DMS53 treated with DMSO at 0.1 percent for 48 hours (cell line): ENCODE results near the gene OR2G3.
A peak's percentile ranks its signal among the peaks of the same experiment; 100 is the strongest.

ENCODE experiments used
- DNase-seq: peaks from one replicate; lab custom pipeline; 2025; ENCODE audit not compliant: unreplicated experiment; lab: John Stamatoyannopoulos, UW

OR2G3 gene

DNA sequence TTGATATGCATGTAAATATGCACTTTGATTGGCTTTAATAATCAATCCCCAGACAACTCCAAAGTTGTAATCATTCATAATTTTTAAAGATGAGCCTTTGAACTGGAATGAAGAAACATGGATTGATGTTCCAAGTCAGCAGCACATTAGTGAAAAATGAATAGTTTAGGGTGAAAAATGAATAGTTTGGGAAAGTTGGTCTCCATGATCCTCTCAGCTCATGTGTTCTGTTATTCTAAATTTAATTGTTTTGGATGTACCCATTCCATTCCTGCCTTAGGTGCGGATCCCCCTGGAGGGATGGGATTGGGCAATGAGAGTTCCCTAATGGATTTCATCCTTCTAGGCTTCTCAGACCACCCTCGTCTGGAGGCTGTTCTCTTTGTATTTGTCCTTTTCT lies at the start of gene OR2G3:
OR2G3 (plus strand) TSS at position 301 of the 400 bp plus-strand sequence; CDS start at position 301, 0 bp downstream.
- DNase-seq: no peak

DNA sequence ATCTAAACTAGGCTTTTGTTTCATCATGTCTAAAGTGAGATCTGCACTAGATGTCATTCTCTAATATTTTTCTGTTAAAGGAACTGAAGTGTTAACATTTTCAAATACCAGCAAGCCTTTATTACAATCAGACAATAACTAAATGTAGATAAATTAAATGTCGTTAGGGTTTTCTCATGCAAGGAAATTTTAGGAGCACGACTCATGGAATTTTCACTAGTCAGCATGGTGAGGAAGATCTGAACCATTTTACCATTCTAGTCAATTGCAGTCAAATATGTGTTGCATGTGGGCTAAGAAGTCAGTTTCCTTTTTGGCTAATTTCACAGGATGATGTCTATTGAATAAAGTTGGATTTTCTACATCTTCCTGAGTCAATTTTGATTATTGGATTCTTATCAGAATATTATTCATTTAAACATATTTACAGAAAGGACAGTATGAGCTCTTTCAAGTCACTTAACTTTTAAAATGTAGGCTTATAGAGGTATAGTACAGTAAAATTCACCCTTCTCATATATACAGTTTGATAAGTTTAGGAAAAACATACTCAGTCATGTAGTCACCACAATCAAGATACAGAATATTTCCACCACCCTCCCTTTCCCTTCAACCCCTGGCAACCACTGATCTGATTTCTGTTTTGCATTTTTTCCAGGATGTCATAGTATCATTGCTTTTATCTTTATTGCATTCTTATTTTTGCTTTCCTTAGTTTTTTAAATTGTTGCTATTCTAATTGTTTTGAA lies 47.3 kb upstream of the OR2G3 start:
- no peak for DNase-seq

DNA sequence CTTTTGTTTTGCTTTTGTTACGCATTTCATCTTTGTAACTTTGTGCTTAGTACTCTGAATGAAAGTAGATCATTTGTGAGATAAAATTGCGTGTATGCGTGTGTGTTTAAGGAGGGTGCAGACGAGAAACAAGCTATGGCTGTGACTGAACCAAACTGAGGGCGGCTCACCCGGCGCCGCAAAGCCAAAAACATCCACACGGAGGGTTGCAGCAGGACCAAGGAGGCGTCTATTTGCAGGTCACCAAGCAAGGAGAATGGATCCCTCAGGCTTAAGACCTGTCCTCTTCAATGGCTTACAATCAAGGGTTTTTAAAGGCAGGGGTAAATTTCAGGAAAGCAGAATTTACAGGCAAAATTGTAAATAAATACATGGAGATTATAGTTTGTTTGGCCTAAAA lies 43.7 kb upstream of the OR2G3 start:
- DNase-seq: no peak

DNA sequence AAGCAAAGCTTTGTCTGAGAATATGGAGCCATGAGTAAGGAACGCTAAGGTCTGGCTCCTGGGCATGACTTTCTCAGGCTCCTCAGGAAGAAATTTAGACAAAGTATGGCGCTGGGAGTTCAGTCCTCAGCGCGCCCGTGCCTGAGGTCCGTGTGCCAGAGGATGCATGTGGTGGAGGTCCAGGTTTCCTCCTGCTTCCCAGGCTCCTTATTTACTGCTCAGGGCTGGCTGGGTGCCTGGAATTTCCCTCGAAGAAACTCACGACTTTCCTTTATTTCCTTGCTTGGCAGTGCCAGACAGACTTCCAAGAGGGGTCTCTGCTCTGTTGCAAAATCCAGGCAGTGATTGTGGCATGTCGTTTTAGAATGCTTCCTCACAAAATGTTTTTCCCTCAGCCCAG lies 43.2 kb upstream of the OR2G3 start:
- DNase-seq: no peak

DNA sequence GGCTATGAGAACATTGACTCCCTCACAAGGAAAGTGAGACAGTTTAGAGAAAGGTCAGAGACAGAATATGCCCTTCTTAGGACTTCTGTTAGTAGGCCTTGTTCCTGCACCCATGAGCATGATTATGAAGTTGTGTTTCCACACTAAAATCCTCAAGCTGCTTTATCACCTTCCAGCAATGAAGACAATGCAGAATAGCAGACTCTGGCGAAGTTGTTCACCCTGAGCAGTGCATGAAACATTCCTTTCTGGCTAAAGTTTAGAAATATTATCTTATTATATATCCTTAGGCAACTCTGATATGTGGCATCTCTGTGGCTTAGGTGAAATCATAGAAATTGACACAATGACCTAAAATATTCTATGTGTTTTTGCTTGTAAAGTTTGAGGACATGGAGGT lies 31.1 kb upstream of the OR2G3 start:
- no peak for DNase-seq

DNA sequence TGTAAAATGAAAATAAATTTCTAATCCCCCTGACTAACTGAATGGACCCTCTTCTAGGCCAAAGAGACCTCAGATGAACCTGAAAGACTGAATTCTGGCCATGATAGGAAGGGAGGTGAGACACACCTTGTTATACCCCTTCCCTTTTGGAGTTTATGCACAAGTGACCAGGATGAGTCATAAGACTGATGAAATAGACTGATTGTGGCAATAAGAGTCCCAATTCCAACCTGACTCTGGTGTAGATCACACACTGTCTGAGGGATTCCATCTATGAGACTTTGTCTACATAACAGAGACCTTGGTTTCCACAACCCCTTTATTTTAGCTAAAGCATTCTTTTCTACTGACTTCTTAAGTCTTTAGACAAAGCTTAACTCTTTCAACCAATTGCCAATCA lies 30.7 kb upstream of the OR2G3 start:
- DNase-seq: no peak

DNA sequence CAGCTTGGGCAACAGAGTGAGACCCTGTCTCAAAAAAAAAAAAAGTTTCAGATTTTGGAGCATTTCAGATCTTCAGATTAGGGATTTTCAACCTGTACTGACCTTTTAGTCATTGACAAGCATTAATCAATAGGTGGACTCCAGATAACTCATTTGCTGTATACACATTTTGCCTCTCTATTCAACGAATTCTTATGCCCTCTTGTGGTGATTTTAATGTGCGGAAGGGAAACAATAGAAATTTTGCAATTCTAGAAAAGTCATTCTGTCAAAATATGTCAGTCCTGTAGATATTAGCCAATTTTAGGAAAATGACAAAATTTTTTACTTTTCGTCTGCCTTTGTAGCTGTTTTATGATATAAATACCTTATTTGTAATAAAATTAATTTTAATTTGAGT lies 28.9 kb upstream of the OR2G3 start:
- DNase-seq: peak; percentile 10

DNA sequence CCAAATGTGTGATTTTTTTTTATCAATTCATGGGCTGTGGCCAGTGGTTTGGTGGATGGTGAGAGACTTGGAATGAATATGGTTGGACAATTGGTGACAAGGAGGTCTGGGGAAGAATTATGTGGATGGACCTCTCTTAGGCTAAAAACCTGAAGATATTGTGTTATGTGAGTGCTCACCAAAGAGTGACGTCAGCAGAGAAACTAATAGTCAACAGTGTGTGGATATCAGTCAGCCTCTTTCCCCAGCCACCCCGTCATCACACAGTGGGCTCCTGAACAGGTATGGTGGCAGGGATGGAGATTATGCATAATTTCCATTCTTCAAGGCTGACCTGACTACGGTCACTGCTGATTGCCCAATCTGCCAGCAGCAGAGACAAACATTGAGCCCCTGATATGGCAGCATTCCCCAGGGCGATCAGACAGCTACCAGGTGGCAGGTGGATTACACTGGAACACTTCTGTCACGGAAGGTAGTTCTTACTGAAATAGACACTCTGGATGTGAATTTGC lies 26.4 kb upstream of the OR2G3 start:
- no peak for DNase-seq

DNA sequence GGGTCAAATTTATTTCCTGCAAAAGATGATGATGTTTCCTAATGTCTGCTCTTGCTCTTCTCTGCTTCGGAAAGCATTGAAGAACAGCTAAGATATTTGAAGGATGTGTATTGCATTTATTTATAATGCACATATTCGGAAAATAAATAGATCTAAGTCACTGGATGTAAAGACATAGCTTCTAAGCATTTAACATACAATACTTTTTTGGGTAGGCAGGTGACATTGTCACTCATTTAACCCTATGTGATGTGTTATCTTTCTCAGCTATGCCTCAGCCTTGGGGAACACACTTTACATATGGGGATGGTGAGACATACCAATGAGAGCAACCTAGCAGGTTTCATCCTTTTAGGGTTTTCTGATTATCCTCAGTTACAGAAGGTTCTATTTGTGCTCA lies 17.3 kb upstream of the OR2G3 start, which contains the start of gene OR2G2:
OR2G2 (plus strand) TSS at position 301 of the 400 bp plus-strand sequence; CDS start at position 301, 0 bp downstream.
- DNase-seq: no peak

DNA sequence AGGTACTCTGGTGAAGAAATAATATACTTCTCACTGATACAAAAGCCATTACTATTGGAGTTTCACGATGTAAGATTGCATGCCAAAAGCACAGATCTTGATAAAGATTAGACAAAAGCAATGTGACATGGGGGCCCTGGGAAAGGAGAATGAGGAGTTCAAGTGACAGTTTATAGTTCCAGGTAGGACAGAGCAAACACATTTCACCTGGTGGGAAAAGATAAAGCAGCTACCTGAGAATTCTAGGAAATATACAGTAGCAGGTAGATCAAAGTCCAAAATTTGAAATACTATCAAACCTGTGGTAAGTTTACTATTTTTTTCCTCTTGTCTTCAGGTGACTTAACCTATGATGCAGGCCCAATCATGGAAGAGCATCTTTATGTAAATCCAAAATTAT lies 8.0 kb downstream of the OR2G3 start:
- DNase-seq: no peak

DNA sequence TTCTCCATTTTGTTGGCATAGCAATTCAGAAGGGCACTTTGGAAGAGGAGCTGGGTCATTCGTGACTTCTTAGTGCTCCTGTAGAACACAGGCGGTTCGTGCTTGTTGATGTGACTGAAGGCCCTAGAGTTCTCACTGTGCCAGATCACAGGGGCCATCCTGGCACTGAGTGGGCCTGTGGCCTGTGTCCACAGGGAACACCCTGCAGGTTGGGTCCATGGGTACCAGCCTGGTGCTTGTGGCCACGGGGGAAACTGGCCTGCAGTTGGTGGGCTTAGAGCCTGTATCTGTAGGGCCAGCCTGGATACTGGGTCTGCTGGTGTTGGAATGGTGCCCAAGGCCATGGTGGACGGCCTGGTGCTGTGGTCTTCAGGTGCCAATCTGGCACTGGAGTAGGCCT lies 9.2 kb downstream of the OR2G3 start:
- DNase-seq: no peak

DNA sequence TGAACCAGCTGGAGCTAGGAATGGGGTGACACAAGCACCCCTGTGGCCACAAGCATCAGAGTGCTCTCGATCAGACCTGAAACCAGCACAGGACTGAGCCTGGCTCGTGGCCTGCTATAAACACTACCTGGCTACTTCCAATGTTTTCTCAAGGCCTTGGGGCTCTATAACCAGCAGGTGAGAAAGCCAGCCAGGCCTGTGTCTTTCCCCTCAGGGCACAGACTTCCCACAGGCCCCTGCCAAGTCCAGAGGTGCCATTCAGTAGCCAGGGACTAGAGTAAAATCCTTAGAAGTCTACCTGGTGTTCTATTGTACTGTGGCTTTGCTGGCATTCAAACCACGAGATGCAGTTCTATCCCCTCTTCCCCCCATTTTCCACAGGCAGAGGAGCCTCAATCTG lies 22.6 kb downstream of the OR2G3 start:
- DNase-seq: no peak

DNA sequence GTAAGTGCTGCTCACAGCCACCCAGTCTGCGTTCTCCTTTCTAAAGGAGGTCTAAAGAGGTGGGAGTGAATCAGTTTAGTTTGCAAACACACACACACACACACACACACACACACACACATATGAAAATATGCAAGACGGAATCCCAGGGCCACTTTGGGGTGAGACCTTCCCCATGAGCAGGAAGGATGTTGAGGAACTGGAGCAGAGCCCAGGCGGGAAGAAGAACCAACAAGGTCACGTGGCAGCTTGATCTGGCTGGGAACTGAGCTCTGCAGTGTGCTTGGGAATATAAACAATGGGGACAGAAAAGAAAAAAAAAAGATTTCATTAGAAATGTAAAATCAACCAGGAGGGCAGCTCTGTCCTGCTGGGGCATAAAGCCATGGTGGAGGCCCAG lies 32.6 kb downstream of the OR2G3 start:
- no peak for DNase-seq

DNA sequence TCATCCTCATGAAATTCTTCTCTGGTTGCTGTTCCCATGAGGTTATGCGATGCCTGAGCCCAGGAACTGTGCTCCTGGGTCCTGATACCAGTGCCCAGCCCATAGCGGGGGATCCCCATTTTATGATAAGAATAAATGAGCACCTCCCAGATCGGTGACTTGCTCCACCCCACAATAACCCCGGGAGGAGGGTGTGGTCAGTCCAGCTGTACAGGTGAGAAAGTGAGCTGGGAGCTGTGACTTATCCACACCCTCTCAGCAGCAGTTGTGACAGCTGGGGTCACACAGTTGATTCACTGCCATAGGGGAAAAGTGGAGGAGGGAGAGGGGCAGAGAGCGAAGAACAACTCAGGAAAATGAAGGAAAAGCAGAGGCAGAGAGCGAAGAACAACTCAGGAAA lies 33.4 kb downstream of the OR2G3 start:
- no peak for DNase-seq

DNA sequence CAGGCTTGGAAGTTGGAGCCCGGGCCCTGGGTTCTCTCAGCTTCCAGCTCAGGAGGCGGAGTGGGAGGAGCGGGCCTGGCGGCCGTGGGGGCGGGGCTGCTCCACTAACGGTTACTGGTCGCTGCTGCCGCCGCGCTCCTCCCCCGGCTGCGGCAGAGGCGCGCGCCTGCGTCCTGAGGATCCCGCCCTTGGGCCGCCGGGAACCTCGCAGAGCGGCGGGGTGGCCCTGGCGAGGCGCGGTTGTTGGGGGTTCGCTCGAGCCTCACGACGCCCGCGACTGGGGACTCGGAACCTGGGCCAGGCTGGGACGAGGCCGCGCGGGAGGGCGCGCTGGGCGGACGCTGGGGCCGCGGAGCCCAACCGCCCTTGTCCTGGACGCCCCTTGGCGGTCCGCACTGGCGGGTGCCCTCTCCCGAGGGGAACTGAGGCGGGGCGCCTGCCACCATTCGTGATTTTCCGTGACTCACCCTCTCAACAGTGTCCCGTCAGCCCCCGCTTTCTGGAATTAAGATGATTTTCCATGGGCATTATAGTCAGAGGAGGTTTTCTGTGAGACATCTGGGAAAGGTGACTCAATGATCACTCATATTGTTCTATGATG lies 34.1 kb downstream of the OR2G3 start:
- DNase-seq: peak; percentile 79

DNA sequence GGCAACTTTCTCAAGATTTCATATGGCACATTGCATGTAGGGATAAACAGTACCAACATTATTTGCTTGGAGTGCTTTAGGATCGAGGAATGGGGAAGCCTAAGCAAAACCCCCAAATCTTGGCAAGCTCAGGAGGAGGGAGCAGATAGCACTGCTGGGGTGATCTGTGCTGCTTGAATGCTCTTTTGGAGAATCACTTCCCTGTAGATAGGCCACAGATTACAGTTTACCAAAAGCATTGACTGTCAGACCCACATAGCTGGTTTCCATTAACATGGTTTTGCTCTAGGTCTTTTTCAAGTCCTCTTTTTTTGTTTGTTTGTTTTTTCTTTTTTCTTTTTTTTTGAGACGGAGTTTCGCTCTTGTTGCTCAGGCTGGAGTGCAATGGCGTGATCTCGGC lies 37.4 kb downstream of the OR2G3 start:
- no peak for DNase-seq

DNA sequence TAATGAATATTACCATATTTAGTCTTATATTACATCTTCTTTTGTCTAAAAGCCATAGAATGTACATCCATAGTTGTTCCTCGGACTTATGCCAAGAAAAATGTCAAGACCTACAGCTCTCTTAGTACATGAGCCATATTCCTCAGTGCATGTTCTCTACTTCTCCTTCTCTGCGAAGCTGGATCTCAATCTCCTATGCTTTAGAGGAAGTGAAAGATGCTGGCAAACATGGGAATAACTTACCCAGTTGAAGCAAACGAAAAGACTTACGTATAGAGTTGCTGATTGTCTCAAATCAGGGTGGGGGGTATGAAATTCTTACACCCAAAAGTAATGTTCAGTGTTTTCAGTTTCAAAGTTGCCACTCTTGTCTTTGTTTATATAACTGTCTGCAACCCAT lies 41.5 kb downstream of the OR2G3 start:
- DNase-seq: no peak

DNA sequence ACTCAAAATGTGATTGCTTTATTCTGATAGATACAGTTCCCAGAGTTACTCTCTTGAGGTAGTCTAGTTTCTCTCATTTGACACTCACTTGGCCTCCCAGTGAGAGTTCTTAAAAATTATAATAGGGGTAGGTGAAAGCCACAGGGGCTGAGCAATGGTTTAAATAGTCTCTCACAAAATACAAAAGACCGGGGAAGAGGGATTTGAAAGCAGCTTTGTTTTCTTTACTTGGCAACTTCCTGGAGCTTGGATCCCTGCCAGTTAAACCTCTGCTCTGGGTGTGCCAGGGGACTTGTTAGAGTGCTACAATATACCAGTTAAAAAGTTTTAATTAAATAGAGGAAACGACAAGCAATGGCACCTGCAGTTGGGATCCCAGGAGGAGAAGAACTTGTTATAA lies 42.5 kb downstream of the OR2G3 start:
- DNase-seq: peak; percentile 13

DNA sequence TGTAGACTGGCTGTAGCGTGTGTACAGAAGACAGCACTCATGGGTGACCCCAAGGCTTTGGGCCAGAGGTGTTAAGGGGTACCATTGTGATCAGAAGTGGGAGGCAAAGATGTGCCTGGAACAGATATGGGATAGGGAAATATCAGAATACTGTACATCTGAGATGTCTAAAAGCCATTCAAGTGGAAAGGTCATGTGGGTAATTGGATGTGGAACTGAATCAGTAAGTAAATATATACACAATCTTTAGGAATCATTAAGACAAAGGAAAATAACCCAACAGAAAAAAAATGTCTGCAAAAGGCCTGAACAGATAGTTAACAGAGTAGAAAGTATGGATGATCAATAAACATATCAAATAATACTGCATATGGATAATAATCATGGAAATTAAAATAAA lies 47.7 kb downstream of the OR2G3 start:
- peak; percentile 4 for DNase-seq
